Kidney (tissue), 14 donors: ENCODE results near the gene GIMAP5. TPM values are rescaled to one million over a fixed set of nuclear protein-coding genes. Genes with fewer than 3 reads are reported as not detected.

Source experiments
- DNase-seq, 5 donors: peaks; one replicate each; pipeline ENCODE4 v3.0.0-alpha.2; 2013 to 2020
- FAIRE-seq: peaks from 2 replicates; lab custom pipeline; 2012; peaks lifted over from hg19 to GRCh38; lab: Jason Lieb, UNC
- H3K27ac ChIP-seq, 2 donors: one replicate each; pipeline ENCODE4 v1.7.0; 2013; ENCODE audit warnings: low read depth in 2 of 2, low read length in 2 of 2, inconsistent platforms in 1 of 2
- H3K27me3 ChIP-seq: one replicate; pipeline ENCODE4 v1.7.1; 2013; ENCODE audit warnings: low read length, inconsistent platforms; ENCODE audit not compliant: control insufficient read depth, insufficient read depth
- H3K36me3 ChIP-seq, 3 donors: one replicate each; pipeline versions ENCODE4 v1.7.0 to v1.7.1; 2013; ENCODE audit warnings: low read length in 3 of 3, control low read depth in 1 of 3, inconsistent platforms in 1 of 3; ENCODE audit not compliant: insufficient read depth in 3 of 3, control insufficient read depth in 2 of 3
- H3K4me1 ChIP-seq, 3 donors: one replicate each; pipeline versions ENCODE4 v1.7.0 to v1.7.1; 2013; ENCODE audit warnings: low read length in 3 of 3, inconsistent platforms in 1 of 3, low read depth in 1 of 3; ENCODE audit not compliant: control insufficient read depth in 2 of 3, insufficient read depth in 2 of 3
- H3K4me3 ChIP-seq, 3 donors: one replicate each; pipeline versions ENCODE4 v1.7.0 to v1.8.1; 2013; ENCODE audit warnings: low read length in 3 of 3, control low read depth in 1 of 3, inconsistent platforms in 1 of 3
- H3K9ac ChIP-seq, 3 donors: one replicate each; pipeline versions ENCODE4 v1.7.0 to v1.7.1; 2013; ENCODE audit warnings: low read length in 3 of 3, control low read depth in 1 of 3, inconsistent platforms in 1 of 3
- H3K9me3 ChIP-seq, 3 donors: one replicate each; pipeline versions ENCODE4 v1.7.0 to v1.7.1; 2013; ENCODE audit warnings: low read length in 3 of 3, control low read depth in 1 of 3, inconsistent platforms in 1 of 3; ENCODE audit not compliant: control insufficient read depth in 2 of 3, insufficient read depth in 1 of 3
- intact Hi-C: fragments of 100-400 bp; cut with DNase I; formaldehyde crosslinking; loops from one replicate; pipeline ENCODE4 v1.11.1; 2022
- polyA plus RNA-seq: library from polyadenylated mRNA; stranded (reverse); fragments of 350-450 nt; fragmentation: Illumina TruSeq; extraction: RNeasy Lipid Tissue Mini Kit (QIAGEN cat#74804); gene quantifications from one replicate; pipeline ENCODE4 v1.2.3, GENCODE V29; 2014; ENCODE audit warnings: low read depth, low replicate concordance; ENCODE audit not compliant: insufficient read depth
- total RNA-seq: library from RNA; stranded (reverse); fragmentation: NEBNext Ultra II Directional; extraction: Animal tissue kit (Norgen Biotek cat#: 25700); gene quantifications from one replicate; pipeline ENCODE4 v1.2.1, GENCODE V29; 2021
- TF ChIP-seq, protein P1 (sequence below): IDR thresholded peaks from 3 replicates; pipeline ENCODE4 v1.5.1; 2012; ENCODE audit warnings: mild to moderate bottlenecking, moderate library complexity, borderline replicate concordance; ENCODE audit not compliant: insufficient read depth; ENCODE audit errors: extremely low read depth
- donor health status: control.
- donor health status: control.
- donor health status: control.
- donor health status: control.
- donor health status: control.
- donor health status: DM: yes; HTN: yes; CAD: no.
- donor health status: Normal renal cell carcinoma (clear cell type).

Gene GIMAP5
- total and polyA plus RNA-seq, 2 donors from 2014 or later, result 21.2 to 30.0 TPM

DNA sequence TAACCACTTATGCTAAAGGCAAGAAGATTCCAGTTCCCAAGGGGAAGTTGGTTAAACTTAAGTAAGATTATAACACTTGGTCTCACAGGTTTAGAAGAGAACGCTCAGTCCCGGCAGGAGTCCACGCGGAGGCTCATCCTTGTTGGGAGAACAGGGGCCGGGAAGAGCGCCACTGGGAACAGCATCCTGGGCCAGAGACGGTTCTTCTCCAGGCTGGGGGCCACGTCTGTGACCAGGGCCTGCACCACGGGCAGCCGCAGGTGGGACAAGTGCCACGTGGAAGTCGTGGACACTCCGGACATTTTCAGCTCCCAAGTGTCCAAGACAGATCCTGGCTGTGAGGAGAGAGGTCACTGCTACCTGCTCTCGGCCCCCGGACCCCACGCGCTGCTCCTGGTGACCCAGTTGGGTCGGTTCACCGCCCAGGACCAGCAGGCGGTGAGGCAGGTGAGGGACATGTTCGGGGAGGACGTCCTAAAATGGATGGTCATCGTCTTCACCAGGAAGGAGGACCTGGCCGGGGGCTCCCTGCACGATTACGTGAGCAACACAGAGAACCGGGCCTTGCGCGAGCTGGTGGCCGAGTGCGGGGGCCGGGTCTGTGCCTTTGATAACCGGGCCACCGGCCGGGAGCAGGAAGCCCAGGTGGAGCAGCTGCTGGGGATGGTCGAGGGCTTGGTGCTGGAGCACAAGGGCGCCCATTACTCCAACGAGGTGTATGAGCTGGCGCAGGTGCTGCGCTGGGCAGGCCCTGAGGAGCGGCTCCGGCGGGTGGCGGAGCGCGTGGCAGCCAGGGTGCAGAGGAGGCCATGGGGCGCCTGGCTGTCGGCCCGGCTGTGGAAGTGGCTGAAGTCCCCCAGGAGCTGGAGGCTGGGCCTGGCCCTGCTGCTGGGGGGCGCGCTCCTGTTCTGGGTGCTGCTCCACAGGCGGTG lies 17.0 kb upstream of the GIMAP5 start:
- DNase-seq, result peak in 1 of 5 donors; percentile 71
- H3K9me3 ChIP-seq, result no peaks in the 10 kb centered on the region
- H3K4me3 ChIP-seq, result no peak overlapping the region
- no peaks in the 10 kb centered on the region for H3K36me3 ChIP-seq
- TF ChIP-seq, protein P1, sequence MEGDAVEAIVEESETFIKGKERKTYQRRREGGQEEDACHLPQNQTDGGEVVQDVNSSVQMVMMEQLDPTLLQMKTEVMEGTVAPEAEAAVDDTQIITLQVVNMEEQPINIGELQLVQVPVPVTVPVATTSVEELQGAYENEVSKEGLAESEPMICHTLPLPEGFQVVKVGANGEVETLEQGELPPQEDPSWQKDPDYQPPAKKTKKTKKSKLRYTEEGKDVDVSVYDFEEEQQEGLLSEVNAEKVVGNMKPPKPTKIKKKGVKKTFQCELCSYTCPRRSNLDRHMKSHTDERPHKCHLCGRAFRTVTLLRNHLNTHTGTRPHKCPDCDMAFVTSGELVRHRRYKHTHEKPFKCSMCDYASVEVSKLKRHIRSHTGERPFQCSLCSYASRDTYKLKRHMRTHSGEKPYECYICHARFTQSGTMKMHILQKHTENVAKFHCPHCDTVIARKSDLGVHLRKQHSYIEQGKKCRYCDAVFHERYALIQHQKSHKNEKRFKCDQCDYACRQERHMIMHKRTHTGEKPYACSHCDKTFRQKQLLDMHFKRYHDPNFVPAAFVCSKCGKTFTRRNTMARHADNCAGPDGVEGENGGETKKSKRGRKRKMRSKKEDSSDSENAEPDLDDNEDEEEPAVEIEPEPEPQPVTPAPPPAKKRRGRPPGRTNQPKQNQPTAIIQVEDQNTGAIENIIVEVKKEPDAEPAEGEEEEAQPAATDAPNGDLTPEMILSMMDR, result no peak
- intact Hi-C loops, result no loop called here
- FAIRE-seq, result no peak
- no peaks in the 10 kb centered on the region for H3K27me3 ChIP-seq
- no peak overlapping the region for H3K27ac ChIP-seq
- H3K4me1 ChIP-seq, result peaks cover 0 to 2% (median 0%) of the 10 kb centered on the region in 3 donors
- H3K9ac ChIP-seq, result no peak overlapping the region

- TF ChIP-seq, protein P1, result no peak
- Histone ChIP-seq H3K4me3 (no peak overlapping the region), H3K4me1 (peaks cover 0 to 2% (median 0%) of the 10 kb centered on the region in 3 donors), H3K9me3 (no peaks in the 10 kb centered on the region), H3K27me3 (no peaks in the 10 kb centered on the region), H3K9ac (no peak overlapping the region), H3K36me3 (no peaks in the 10 kb centered on the region), H3K27ac (no peak overlapping the region)
- no peak for DNase-seq
- intact Hi-C loops, result no loop called here
- FAIRE-seq, result no peak
These were observed 15.2 kb upstream of the GIMAP5 start for GRCh38 chr7:150721970-150722373.

- FAIRE-seq (no peak), DNase-seq (peak in 1 of 5 donors; percentile 4)
- Histone ChIP-seq H3K4me1 (peaks cover 0 to 2% (median 0%) of the 10 kb centered on the region in 3 donors), H3K9me3 (peaks cover 0 to 1% (median 0%) of the 10 kb centered on the region in 3 donors), H3K27me3 (no peaks in the 10 kb centered on the region), H3K36me3 (no peaks in the 10 kb centered on the region), H3K27ac (no peak overlapping the region), H3K9ac (no peak overlapping the region), H3K4me3 (no peak overlapping the region)
- TF ChIP-seq, protein P1, result no peak
- intact Hi-C loops, result no loop called here
These were observed 14.7 kb upstream of the GIMAP5 start for GRCh38 chr7:150722431-150722931.
